ENCODE data around the gene FPGS.

The FPGS gene

GRCh38 chr9:127790094-127790855 lies 12.4 kb upstream of the FPGS start:
- no peak for DNase-seq

DNA sequence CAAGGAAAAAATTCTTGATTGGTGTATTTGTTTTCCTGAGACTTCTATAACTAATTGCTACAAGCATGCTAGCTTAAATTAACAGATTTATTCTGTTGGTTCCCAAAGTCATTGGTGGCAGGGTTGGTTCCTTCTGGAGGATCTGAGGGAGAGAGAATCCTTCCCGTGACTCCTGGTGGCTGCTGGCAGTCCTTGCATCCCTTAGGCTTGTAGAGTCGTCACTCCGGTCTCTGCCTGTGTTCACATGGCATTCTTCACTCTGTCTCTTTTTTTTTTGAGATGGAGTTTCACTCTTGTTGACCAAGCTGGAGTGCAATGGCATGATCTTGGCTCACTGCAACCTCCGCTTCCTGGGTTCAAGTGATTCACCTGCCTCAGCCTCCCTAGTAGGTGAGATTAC lies 11.6 kb upstream of the FPGS start:
- no peak for DNase-seq

DNA sequence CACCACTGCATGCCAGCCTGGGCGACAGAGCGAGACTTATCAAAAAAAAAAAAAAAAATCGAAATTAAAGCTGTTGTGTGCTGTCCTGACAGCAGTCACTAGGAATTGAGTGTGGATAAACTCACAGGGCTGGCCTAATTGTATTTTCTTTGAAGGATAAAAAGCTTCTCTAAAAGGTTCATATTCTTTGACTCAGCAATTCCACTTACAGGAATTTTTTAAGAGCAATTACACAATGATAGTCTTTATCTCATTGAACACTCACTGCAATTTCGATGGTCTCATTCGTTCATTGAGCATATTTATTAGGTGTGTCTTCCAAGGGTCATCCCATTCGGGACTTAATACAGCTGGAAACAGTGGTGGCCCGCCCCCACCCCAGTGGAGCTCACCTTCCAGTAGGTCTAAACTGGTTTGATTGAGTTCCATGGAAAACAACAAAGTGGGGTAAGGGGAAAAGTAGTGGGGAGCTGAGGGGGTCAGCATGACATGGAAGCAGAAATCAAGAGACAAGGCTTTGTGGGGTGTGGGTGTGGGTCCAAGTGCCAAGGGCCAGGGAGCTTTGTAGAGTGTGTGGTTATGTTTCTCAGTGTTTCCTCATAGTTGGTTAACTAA lies 10.2 kb upstream of the FPGS start:
- no peak for DNase-seq

- DNase-seq: no peak
These were observed 9.5 kb upstream of the FPGS start for GRCh38 chr9:127793093-127793708.

DNA sequence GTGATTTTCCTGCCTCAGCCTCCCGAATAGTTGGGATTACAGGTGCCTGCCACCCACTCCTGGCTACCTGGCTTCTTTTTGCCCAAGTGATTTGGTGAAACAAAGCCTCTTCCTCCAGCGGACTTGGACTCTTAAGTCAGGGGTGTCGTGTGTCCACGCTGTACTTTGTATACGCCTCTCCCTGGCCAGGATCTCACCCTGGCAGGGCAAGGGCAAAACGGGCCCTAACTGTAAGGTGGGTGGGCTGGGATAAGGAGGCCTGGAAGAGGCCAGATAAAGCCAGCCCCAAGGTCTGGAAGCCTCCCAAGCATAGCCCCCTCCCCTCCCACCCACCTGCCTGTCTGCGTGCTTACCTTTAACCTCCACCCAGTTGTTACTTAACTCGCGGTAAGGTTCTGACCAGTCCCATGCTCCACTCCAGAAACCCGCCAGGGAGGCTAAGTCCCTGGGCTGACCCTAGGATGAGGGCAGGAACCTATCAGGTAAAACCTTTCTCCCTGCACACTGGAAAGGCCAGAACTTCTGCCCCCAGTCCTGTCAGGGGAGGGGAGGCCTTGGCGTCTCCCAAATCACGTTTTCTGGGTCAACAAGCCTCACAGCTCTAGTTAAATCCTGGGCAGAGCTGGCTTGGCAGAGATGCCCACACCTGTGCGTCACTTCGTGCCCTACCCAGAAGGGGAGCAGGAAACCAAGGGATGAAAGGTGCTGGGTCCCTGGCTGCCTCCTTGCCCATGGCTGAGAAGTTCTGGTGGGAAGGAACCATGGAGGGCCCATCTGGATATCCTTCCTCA lies 8.5 kb upstream of the FPGS start:
- no peak for DNase-seq

GRCh38 chr9:127796225-127796813 lies 6.4 kb upstream of the FPGS start:
- DNase-seq: no peak

DNA sequence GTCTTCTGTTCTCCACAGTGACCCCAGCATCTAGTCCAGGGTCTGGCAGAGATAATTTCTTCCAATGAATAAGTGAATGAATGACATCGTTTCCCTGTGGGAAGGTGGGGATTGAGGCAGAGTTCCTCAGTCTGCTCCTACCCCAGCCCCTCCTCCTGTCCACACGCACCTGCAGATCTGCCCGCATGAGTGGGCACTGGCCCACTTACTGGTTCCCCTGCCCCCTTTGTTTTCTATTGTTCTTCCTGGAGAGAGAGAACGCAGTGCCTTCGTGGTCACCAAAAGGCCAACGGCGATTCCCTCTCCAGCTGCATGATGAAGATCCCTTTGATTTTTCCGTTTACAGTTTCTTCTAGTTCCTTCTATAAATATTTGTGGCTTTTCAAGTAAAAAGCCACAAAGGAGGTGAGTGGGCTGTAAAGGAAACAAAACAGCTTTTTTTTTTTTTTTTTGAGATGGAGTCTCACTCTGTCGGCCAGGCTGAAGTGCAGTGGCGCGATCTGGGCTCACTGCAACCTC lies 5.8 kb upstream of the FPGS start:
- DNase-seq: peak in 1 of 2 donors; percentile 65

- DNase-seq: no peak
These were observed 617 bp upstream of the FPGS start for GRCh38 chr9:127801955-127802575.

DNA sequence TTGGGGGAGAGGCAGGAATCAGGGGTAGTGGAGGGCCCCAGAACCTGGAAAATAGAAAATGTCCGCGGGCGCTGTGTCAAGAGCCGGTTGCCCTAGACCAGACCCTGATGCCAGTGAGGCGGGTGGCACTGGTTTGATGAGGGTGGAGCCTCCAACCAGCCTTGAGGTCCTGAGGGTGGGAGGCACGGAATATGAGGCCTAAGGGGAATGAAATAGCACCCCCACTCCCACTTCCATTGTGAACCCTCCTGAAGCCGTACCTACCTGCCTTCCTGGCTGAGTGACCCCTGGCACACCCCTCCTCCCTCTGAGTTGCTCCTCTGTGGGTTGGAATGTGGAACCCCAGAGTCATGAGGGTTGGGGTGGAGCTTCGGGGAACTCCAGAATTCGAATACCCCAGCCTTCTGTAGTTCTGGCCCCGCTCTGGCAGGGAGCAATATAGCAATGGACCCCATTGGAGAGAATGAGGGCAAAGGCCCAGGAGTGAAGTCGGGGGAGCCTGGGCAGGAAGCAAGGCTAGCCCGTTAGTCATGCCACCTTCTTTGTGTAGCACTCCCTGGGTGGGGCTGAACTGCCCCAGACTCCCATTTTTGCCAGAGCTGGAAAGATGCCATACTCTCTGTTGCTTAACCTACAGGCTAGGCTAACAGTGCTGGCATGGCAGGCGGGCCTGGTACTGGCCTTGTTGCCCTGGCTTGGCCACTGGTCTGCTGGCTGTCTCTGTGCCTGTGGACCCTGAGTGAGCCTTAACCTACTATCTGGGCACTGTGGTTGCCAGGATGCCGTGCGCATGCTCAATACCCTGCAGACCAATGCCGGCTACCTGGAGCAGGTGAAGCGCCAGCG lies 1.0 kb downstream of the FPGS start:
- DNase-seq: no peak

- no peak for DNase-seq
These were observed 2.9 kb downstream of the FPGS start for GRCh38 chr9:127805620-127806019.

DNA sequence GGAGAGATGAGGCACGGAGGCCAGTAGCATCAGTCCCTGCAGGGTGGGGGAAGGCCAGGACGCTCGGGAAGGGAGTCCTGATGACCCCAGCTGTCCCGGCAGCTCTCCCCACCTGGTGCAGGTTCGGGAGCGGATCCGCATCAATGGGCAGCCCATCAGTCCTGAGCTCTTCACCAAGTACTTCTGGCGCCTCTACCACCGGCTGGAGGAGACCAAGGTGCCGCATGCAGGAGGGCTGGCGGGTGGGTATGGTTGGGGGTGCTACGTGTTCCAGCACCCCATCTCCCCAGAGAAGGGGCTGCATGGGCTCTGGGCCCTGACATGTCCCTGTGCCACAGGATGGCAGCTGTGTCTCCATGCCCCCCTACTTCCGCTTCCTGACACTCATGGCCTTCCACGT lies 4.2 kb downstream of the FPGS start:
- DNase-seq: no peak

- DNase-seq: no peak
These were observed 5.8 kb downstream of the FPGS start for GRCh38 chr9:127808347-127809001.

GRCh38 chr9:127809002-127809539 lies 6.4 kb downstream of the FPGS start:
- no peak for DNase-seq

GRCh38 chr9:127809540-127810377 lies 7.1 kb downstream of the FPGS start:
- DNase-seq: no peak

- DNase-seq: no peak
These were observed 7.9 kb downstream of the FPGS start for GRCh38 chr9:127810378-127811187.

- DNase-seq: no peak
These were observed 9.3 kb downstream of the FPGS start for GRCh38 chr9:127812011-127812410.

DNA sequence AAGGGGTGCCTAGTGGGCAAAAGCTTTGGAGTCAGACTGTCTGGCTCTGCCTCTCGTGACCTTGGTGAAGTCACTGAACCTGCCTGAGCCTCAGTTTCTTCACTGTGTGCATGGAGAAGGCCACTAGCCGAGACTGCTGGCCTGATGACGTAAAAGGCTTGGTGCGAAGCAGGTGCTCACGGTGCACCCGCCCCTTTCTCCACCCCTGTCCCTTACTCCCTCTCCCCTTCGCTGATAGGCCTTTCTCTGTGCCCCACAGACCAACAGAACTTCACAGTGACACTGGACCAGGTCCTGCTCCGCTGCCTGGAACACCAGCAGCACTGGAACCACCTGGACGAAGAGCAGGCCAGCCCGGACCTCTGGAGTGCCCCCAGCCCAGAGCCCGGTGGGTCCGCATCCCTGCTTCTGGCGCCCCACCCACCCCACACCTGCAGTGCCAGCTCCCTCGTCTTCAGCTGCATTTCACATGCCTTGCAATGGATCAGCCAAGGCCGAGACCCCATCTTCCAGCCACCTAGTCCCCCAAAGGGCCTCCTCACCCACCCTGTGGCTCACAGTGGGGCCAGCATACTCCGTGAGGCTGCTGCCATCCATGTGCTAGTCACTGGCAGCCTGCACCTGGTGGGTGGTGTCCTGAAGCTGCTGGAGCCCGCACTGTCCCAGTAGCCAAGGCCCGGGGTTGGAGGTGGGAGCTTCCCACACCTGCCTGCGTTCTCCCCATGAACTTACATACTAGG lies 10.4 kb downstream of the FPGS start:
- DNase-seq: no peak

DNA sequence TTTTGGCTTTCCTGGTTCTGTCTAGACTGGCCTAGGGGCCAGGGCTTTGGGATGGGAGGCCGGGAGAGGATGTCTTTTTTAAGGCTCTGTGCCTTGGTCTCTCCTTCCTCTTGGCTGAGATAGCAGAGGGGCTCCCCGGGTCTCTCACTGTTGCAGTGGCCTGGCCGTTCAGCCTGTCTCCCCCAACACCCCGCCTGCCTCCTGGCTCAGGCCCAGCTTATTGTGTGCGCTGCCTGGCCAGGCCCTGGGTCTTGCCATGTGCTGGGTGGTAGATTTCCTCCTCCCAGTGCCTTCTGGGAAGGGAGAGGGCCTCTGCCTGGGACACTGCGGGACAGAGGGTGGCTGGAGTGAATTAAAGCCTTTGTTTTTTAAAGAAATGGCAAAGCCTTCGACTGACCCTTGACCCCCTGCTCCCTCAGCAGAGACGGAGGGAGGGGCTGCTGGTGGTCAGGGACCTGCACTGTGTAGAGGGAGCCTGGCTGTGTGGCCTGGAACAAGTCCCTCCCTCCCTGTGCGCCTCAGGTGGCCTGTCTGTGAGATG lies 11.1 kb downstream of the FPGS start:
- no peak for DNase-seq

All from bone marrow (tissue), 2 donors.